Measurements from ENCODE around the gene POLR1B. TPM values are rescaled to one million over a fixed set of nuclear protein-coding genes. Genes with fewer than 3 reads are reported as not detected.

POLR1B gene
- total and polyA plus RNA-seq, 4 donors: 6.5 to 23.8 (median 10.8) TPM

DNA sequence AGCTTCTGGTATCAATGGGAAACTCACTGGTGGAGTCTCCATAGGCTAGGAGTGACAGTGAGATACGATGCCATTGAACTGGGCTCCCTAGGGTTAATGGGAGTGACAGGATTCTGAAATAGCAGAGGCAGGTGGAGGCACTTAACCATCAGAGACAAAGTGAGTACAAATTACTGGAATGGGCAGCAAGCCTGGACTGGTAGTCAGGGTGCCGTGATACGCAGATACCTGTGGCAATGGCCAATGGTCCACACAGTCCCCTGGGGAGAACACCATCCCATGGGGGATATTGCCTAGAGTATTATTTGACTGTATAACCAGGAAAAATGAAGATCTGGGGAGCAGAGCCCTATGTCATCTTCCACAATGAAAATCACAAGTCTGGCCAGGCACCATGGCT, 59.5 kb downstream of the POLR1B start:
- TF ChIP-seq JUND (IDR thresholded peaks at IDR 0.05) (no peak), YY1 (IDR thresholded peaks at IDR 0.05) (no peak), NR2F2 (IDR thresholded peaks at IDR 0.05) (no peak), SP1 (IDR thresholded peaks at IDR 0.05) (no peak), TAF1 (conservative IDR thresholded peaks at IDR 0.05) (no peak), CTCF (IDR thresholded peaks at IDR 0.05; ENCODE audit: low read depth, low read length, missing input control) (no peak)
- TF ChIP-seq, protein P1, sequence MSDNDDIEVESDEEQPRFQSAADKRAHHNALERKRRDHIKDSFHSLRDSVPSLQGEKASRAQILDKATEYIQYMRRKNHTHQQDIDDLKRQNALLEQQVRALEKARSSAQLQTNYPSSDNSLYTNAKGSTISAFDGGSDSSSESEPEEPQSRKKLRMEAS (IDR thresholded peaks at IDR 0.05): no peak
- 94% methylated on average over 3 of the region's 3 CpGs for WGBS
- Histone ChIP-seq H3K9ac (ENCODE audit: low read depth in 1 of 2, low read length in 2 of 2) (no peak overlapping the region), H3K27me3 (ENCODE audit: control insufficient read depth in 4 of 4, insufficient read depth in 4 of 4, low read length in 3 of 4) (no peaks in the 10 kb centered on the region), H3K9me3 (ENCODE audit: control insufficient read depth in 4 of 4, low read length in 3 of 4) (no peaks in the 10 kb centered on the region), H3K4me1 (ENCODE audit: control insufficient read depth in 4 of 4, insufficient read depth in 4 of 4, low read length in 3 of 4) (peaks cover 5 to 24% (median 11%) of the 10 kb centered on the region in 4 donors), H3K4me3 (ENCODE audit: low read depth in 1 of 3, low read length in 3 of 3) (no peak overlapping the region), H3K27ac (ENCODE audit: low read depth in 1 of 2, low read length in 2 of 2) (no peak overlapping the region), H3K36me3 (ENCODE audit: control insufficient read depth in 4 of 4, insufficient read depth in 3 of 4, low read depth in 1 of 4, low read length in 3 of 4) (no peaks in the 10 kb centered on the region)
- no peak for DNase-seq (ENCODE audit: low spot score)

DNA sequence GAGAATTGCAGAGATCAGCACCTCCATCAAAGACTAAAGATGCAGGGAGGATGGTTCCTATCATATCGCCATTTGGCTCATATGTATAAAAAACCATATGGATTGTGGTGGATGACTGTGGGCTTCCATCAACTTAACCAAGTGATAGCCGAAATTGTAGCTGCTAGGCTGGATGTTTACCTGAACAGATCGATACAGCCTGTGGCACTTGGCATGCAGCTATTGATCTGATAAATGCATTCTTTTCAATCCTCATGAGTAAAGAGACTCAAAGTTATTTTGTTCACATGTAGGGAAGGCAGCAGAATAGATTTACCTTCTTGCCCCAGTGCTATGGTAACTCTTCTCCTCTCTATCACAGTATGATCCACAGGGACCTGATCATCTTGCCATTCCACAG, 60.7 kb downstream of the POLR1B start:
- no peak for DNase-seq (ENCODE audit: low spot score)
- Histone ChIP-seq H3K4me3 (ENCODE audit: low read depth in 1 of 3, low read length in 3 of 3) (no peak overlapping the region), H3K9me3 (ENCODE audit: control insufficient read depth in 4 of 4, low read length in 3 of 4) (no peaks in the 10 kb centered on the region), H3K4me1 (ENCODE audit: control insufficient read depth in 4 of 4, insufficient read depth in 4 of 4, low read length in 3 of 4) (peaks cover 7 to 25% (median 12%) of the 10 kb centered on the region in 4 donors), H3K27ac (ENCODE audit: low read depth in 1 of 2, low read length in 2 of 2) (no peak overlapping the region), H3K9ac (ENCODE audit: low read depth in 1 of 2, low read length in 2 of 2) (no peak overlapping the region), H3K27me3 (ENCODE audit: control insufficient read depth in 4 of 4, insufficient read depth in 4 of 4, low read length in 3 of 4) (no peaks in the 10 kb centered on the region), H3K36me3 (ENCODE audit: control insufficient read depth in 4 of 4, insufficient read depth in 3 of 4, low read depth in 1 of 4, low read length in 3 of 4) (no peaks in the 10 kb centered on the region)
- 57% methylated on average over 3 of the region's 3 CpGs for WGBS
- no peak for TF ChIP-seq FOXA1 (IDR thresholded peaks at IDR 0.05)
- TF ChIP-seq, protein P1 (IDR thresholded peaks at IDR 0.05): no peak
- no peak for TF ChIP-seq YY1 (IDR thresholded peaks at IDR 0.05)
- no peak for TF ChIP-seq HNF4A (conservative IDR thresholded peaks at IDR 0.05)
- TF ChIP-seq JUND (IDR thresholded peaks at IDR 0.05): no peak
- no peak for TF ChIP-seq GABPA (IDR thresholded peaks at IDR 0.05 in 1 of 2, conservative IDR thresholded peaks at IDR 0.05 in 1 of 2)
- no peak for TF ChIP-seq TAF1 (conservative IDR thresholded peaks at IDR 0.05)
- no peak for TF ChIP-seq EGR1 (IDR thresholded peaks at IDR 0.05; ENCODE audit: low read depth in 2 of 2)
- TF ChIP-seq REST (IDR thresholded peaks at IDR 0.05): no peak
- TF ChIP-seq ZBTB33 (IDR thresholded peaks at IDR 0.05): no peak
- no peak for TF ChIP-seq SP1 (IDR thresholded peaks at IDR 0.05)
- TF ChIP-seq HNF4G (IDR thresholded peaks at IDR 0.05): no peak
- TF ChIP-seq NR2F2 (IDR thresholded peaks at IDR 0.05): no peak
- TF ChIP-seq FOXA2 (IDR thresholded peaks at IDR 0.05): no peak
- TF ChIP-seq, protein P2, sequence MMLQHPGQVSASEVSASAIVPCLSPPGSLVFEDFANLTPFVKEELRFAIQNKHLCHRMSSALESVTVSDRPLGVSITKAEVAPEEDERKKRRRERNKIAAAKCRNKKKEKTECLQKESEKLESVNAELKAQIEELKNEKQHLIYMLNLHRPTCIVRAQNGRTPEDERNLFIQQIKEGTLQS (IDR thresholded peaks at IDR 0.05): no peak
- TF ChIP-seq CTCF (IDR thresholded peaks at IDR 0.05; ENCODE audit: low read depth, low read length, missing input control): no peak
